Measurements from ENCODE around the gene GRM7. TPM values are rescaled to one million over a fixed set of nuclear protein-coding genes. Genes with fewer than 3 reads are reported as not detected.
"Not testable (repeated sequence)": the region's sequence is repeated elsewhere in the genome, so short reads cannot be mapped to it uniquely, and the experiment has no call there.

Gene GRM7
- total RNA-seq, 2 experiments from 2014 or later: not detected

DNA sequence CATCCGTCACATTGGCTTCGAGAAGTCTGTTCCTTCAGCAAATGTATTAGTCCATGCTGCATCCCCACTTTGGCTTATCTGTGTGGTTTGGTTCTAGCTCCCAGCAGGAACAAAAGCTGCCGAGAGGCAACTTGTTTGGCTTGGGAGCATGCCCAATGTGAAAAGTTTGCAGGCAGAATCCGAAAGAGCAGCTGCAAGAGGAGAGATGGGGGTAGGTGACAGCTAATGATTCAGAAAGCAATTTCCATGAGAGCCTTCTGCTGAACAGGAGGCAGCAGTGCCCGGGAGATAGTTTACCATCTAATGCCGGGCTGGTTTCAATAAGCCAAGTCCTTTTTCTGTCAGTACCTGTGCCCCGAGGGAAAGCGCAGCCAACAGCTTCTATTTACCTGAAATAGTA, 60.2 kb downstream of the GRM7 start:
- H3K36me3 Mint-ChIP-seq (ENCODE audit: low read depth): no peaks in the 10 kb centered on the region
- H3K27ac Mint-ChIP-seq: no peak overlapping the region
- DNase-seq: no peak
- H3K4me1 Mint-ChIP-seq (ENCODE audit: low read depth): no peaks in the 10 kb centered on the region
- no peak for ATAC-seq
- POLR2A ChIA-PET: no interaction called here
- H3K4me3 Mint-ChIP-seq: no peak overlapping the region
- peaks cover 2% of the 10 kb centered on the region for H3K9me3 Mint-ChIP-seq
- intact Hi-C loops (cut with micrococcal nuclease): no loop called here
- TF ChIP-seq, protein P1, sequence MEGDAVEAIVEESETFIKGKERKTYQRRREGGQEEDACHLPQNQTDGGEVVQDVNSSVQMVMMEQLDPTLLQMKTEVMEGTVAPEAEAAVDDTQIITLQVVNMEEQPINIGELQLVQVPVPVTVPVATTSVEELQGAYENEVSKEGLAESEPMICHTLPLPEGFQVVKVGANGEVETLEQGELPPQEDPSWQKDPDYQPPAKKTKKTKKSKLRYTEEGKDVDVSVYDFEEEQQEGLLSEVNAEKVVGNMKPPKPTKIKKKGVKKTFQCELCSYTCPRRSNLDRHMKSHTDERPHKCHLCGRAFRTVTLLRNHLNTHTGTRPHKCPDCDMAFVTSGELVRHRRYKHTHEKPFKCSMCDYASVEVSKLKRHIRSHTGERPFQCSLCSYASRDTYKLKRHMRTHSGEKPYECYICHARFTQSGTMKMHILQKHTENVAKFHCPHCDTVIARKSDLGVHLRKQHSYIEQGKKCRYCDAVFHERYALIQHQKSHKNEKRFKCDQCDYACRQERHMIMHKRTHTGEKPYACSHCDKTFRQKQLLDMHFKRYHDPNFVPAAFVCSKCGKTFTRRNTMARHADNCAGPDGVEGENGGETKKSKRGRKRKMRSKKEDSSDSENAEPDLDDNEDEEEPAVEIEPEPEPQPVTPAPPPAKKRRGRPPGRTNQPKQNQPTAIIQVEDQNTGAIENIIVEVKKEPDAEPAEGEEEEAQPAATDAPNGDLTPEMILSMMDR (IDR thresholded peaks at IDR 0.05): no peak
- no peaks in the 10 kb centered on the region for H3K27me3 Mint-ChIP-seq
- CTCF ChIA-PET: no interaction called here

DNA sequence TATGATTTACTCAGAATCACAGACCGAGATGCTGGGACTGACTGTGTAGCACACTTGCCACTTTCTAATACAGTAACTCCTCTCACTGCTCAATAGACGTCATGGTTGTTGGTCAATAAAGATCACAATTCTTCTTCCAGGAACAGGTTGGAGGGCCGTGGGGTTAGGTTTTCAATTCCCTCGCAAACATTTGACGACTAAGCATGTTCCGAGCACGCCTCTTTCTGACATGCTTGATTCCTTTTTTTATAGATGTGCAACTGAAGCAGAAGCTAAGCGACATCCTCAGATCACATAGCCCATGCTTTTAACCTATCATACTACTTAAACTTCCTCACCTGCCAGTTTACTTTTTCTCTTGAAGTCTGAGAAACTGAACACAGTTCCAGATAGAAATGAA, 61.0 kb downstream of the GRM7 start:
- CTCF ChIA-PET: no interaction called here
- TF ChIP-seq, protein P1 (IDR thresholded peaks at IDR 0.05): no peak
- Mint-ChIP-seq H3K36me3 (ENCODE audit: low read depth) (no peaks in the 10 kb centered on the region), H3K9me3 (peaks cover 2% of the 10 kb centered on the region), H3K27ac (no peak overlapping the region), H3K4me1 (ENCODE audit: low read depth) (no peaks in the 10 kb centered on the region), H3K27me3 (no peaks in the 10 kb centered on the region), H3K4me3 (no peak overlapping the region)
- POLR2A ChIA-PET: no interaction called here
- ATAC-seq: no peak
- no peak for DNase-seq
- intact Hi-C loops (cut with micrococcal nuclease): no loop called here

DNA sequence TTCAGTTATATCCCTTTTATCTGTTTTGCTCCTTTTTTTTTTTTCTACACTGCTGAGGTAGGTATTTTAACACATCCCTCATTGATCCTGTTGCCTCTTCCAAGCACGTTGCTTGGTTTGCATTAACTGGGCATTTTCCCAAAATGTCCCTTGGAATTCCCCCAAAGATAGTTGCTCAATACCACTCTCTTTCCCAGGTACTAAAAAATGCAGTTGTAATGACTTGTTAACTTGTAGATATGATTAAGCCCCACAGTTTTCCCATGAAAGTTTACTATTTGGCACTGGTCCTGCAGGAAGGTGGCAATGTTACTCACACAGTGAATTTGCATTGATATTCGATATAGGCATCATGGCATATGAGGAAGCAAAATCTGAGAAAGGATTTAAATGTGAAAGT, 67.1 kb downstream of the GRM7 start:
- Mint-ChIP-seq H3K27me3 (no peaks in the 10 kb centered on the region), H3K4me1 (ENCODE audit: low read depth) (no peaks in the 10 kb centered on the region), H3K36me3 (ENCODE audit: low read depth) (no peaks in the 10 kb centered on the region), H3K27ac (no peak overlapping the region), H3K9me3 (peaks cover 4% of the 10 kb centered on the region), H3K4me3 (no peak overlapping the region)
- POLR2A ChIA-PET: no interaction called here
- TF ChIP-seq, protein P1 (IDR thresholded peaks at IDR 0.05): no peak
- intact Hi-C loops (cut with micrococcal nuclease): no loop called here
- ATAC-seq: no peak
- CTCF ChIA-PET: no interaction called here
- DNase-seq: no peak

DNA sequence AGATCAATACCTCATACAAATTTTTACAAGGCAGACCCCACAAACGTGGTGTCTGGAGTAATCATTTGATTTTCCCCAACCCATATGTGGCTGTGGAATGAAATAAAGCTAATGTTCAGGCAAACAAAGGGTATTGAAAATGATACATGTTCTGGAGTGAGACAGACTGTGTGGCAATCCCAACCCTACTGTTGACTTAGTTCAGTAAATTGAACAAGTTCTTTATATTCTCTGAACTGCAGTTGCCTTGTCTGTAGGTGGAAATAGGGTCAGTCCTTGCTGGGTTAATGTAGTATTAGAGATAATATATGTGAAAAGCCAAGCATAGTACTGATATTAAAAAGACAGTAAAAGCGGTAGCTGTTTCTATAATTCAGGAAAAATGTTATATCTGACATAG, 69.0 kb downstream of the GRM7 start:
- no peaks in the 10 kb centered on the region for H3K4me1 Mint-ChIP-seq (ENCODE audit: low read depth)
- POLR2A ChIA-PET: no interaction called here
- H3K27me3 Mint-ChIP-seq: no peaks in the 10 kb centered on the region

DNA sequence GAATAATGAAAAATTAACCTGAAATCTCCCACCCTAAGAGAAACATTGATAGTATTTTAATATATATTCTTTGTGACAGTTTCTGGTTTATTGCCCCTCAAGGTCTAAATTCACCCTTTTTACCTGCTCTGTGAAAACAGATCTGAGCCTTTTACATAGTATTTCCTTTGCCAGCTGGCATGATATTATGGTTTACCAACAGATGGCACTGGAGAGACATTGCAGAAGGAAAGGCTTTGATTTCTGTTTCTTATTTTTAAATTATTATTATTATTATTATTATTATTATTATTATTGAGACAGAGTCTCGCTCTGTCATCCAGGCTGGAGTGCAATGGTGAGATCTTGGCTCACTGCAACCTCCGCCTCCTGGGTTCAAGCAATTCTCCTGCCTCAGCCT, 74.5 kb downstream of the GRM7 start:
- CTCF ChIA-PET; intact Hi-C loops (cut with micrococcal nuclease): not testable (repeated sequence)

More for the DNA sequence above, 69.0 kb downstream of the GRM7 start:
- Mint-ChIP-seq H3K9me3 (peaks cover 7% of the 10 kb centered on the region), H3K36me3 (ENCODE audit: low read depth) (no peaks in the 10 kb centered on the region), H3K4me3 (no peak overlapping the region), H3K27ac (no peak overlapping the region)
- intact Hi-C loops (cut with micrococcal nuclease): no loop called here
- no peak for DNase-seq
- CTCF ChIA-PET: no interaction called here
- TF ChIP-seq, protein P1 (IDR thresholded peaks at IDR 0.05): no peak
- ATAC-seq: no peak

DNA sequence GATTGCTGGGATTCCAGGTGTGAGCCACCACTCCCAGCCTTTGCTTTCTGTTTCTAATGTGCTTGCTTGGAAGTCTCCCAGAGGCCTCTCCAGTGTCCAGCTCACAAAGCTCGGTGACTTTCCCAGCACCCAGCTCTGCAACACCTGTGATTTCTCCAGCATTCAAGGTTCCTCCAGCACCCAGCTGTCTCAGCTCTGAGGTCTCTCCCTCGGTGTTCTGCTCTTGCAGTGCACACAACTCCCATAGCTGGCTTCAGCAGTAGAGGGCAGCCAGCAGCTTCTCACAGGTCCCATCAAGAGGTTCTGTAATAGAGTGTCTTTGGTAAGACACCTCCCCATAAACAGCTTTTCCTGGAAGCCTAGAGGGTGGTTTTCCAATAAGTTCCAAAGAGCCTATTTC, 75.1 kb downstream of the GRM7 start:
- Mint-ChIP-seq H3K9me3 (peaks cover 4% of the 10 kb centered on the region), H3K4me1 (ENCODE audit: low read depth) (no peaks in the 10 kb centered on the region), H3K36me3 (ENCODE audit: low read depth) (no peaks in the 10 kb centered on the region), H3K27ac (no peak overlapping the region), H3K4me3 (no peak overlapping the region), H3K27me3 (no peaks in the 10 kb centered on the region)
- TF ChIP-seq, protein P1 (IDR thresholded peaks at IDR 0.05): no peak
- intact Hi-C loops (cut with micrococcal nuclease): no loop called here
- ATAC-seq: no peak
- CTCF ChIA-PET: no interaction called here
- no peak for DNase-seq
- POLR2A ChIA-PET: no interaction called here

More for the DNA sequence above, 74.5 kb downstream of the GRM7 start:
- H3K27ac Mint-ChIP-seq; H3K27me3 Mint-ChIP-seq; ATAC-seq; H3K9me3 Mint-ChIP-seq; H3K36me3 Mint-ChIP-seq (ENCODE audit: low read depth); H3K4me3 Mint-ChIP-seq; DNase-seq; H3K4me1 Mint-ChIP-seq (ENCODE audit: low read depth); POLR2A ChIA-PET: not testable (repeated sequence)
